ENCODE measurements around the gene CLDND2.

- TF ChIP-seq, protein P1, sequence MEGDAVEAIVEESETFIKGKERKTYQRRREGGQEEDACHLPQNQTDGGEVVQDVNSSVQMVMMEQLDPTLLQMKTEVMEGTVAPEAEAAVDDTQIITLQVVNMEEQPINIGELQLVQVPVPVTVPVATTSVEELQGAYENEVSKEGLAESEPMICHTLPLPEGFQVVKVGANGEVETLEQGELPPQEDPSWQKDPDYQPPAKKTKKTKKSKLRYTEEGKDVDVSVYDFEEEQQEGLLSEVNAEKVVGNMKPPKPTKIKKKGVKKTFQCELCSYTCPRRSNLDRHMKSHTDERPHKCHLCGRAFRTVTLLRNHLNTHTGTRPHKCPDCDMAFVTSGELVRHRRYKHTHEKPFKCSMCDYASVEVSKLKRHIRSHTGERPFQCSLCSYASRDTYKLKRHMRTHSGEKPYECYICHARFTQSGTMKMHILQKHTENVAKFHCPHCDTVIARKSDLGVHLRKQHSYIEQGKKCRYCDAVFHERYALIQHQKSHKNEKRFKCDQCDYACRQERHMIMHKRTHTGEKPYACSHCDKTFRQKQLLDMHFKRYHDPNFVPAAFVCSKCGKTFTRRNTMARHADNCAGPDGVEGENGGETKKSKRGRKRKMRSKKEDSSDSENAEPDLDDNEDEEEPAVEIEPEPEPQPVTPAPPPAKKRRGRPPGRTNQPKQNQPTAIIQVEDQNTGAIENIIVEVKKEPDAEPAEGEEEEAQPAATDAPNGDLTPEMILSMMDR (IDR thresholded peaks at IDR 0.05; ENCODE audit: low read depth, low read length, missing input control): no peak
- no peak for TF ChIP-seq TAF1 (conservative IDR thresholded peaks at IDR 0.05)
- TF ChIP-seq REST (IDR thresholded peaks at IDR 0.05): no peak
- no peak for TF ChIP-seq FOXA1 (IDR thresholded peaks at IDR 0.05)
- TF ChIP-seq EGR1 (IDR thresholded peaks at IDR 0.05; ENCODE audit: low read depth in 2 of 2): no peak
- no peak for TF ChIP-seq RAD21 (IDR thresholded peaks at IDR 0.05)
These were observed 14.1 kb downstream of the CLDND2 start for GRCh38 chr19:51354742-51355148.
